K562 (cell line): Measurements from ENCODE around the gene ZNF610. TPM values are rescaled to one million over a fixed set of nuclear protein-coding genes. Genes with fewer than 3 reads are reported as not detected.
A peak's percentile ranks its signal among the peaks of the same experiment; 100 is the strongest.

Experiments
- ATAC-seq: fragments of 200-7000 bp; cut with Tn5 transposase; 3 replicates; pipeline ENCODE4 v1.9.1; 2020; ENCODE audit warnings: moderate library complexity
- BruUV-seq: library from RNA; stranded (reverse); fragments of 400-500 nt; replicated peaks from 2 replicates; lab custom pipeline; 2021; lab: Mats Ljungman, UMichigan
- CTCF ChIA-PET: fragments of 300-600 bp; formaldehyde crosslinking; extraction: SDS; loops from one replicate; lab custom pipeline; 2021; ENCODE audit warnings: low intra/inter-chr PET ratio; lab: Yijun Ruan, JAX
- POLR2A ChIA-PET: fragments of 300-600, 350-650 bp; sonication (Branson Sonifier 250); formaldehyde crosslinking; extraction: SDS; loops from one replicate; lab custom pipeline; 2021; ENCODE audit warnings: antibody characterized with exemption, inconsistent platforms; lab: Yijun Ruan, JAX
- DNase-seq, 4 experiments: peaks; one replicate each; pipeline versions ENCODE4 v3.0.0 to v3.0.0-alpha.2; 2011 to 2018; ENCODE audit warnings: low spot score in 3 of 4, mixed read lengths in 3 of 4; ENCODE audit errors: extremely low read depth in 1 of 4
- FAIRE-seq: peaks from 2 replicates; lab custom pipeline; 2011; peaks lifted over from hg19 to GRCh38; lab: Jason Lieb, UNC
- H2AFZ ChIP-seq: 2 replicates; pipeline ENCODE4 v1.6.0; 2011; ENCODE audit warnings: low read depth, low read length, control low read depth, inconsistent platforms
- H3K27ac ChIP-seq: fragments of 200-600 bp; 3 replicates; pipeline ENCODE4 v1.8.0; 2011; ENCODE audit warnings: low read depth, mild to moderate bottlenecking, control low read depth, inconsistent platforms, low read length, moderate library complexity, mixed read lengths; ENCODE audit errors: extremely low read depth
- H3K27me3 ChIP-seq, 2 experiments: fragments of 300-600 bp in 1 of 2; 2 replicates in 1 of 2; 3 replicates in 1 of 2; pipeline versions ENCODE4 v1.6.0 to v1.8.0; 2011; ENCODE audit warnings: inconsistent platforms in 2 of 2, low read length in 2 of 2, mild to moderate bottlenecking in 1 of 2, mixed read lengths in 1 of 2, moderate library complexity in 1 of 2; ENCODE audit not compliant: control insufficient read depth in 2 of 2, insufficient read depth in 2 of 2
- H3K36me3 ChIP-seq: fragments of 300-600 bp; 3 replicates; pipeline ENCODE4 v1.8.0; 2011; ENCODE audit warnings: mild to moderate bottlenecking, low read length, inconsistent platforms; ENCODE audit not compliant: control insufficient read depth, insufficient read depth
- H3K4me1 ChIP-seq, 2 experiments: fragments of 200-600 bp in 1 of 2; replicated peaks in 1 of 2; 2 replicates in 1 of 2; 3 replicates in 1 of 2; pipeline versions ENCODE4 v1.5.1 to v1.8.0; 2011; ENCODE audit warnings: inconsistent platforms in 2 of 2, low read length in 2 of 2, mild to moderate bottlenecking in 1 of 2, mixed read lengths in 1 of 2, moderate library complexity in 1 of 2; ENCODE audit not compliant: control insufficient read depth in 2 of 2, insufficient read depth in 2 of 2
- H3K4me2 ChIP-seq: 2 replicates; pipeline ENCODE4 v1.6.1; 2011; ENCODE audit warnings: low read length, control low read depth, inconsistent platforms, mixed read lengths; ENCODE audit not compliant: insufficient read depth
- H3K4me3 ChIP-seq: fragments of 200-600 bp; sonication (generic), shearing (Covaris generic); 2 replicates; pipeline ENCODE4 v1.5.1; 2016; ENCODE audit warnings: control low read depth, inconsistent platforms
- H3K79me2 ChIP-seq: fragments of 200-600 bp; 3 replicates; pipeline ENCODE4 v1.8.0; 2011; ENCODE audit warnings: low read length, inconsistent platforms; ENCODE audit not compliant: control insufficient read depth, insufficient read depth
- H3K9ac ChIP-seq, 2 experiments: 2 replicates each; pipeline versions ENCODE4 v1.6.0 to v1.6.1; 2011; ENCODE audit warnings: low read depth in 2 of 2, low read length in 2 of 2, control low read depth in 1 of 2, inconsistent platforms in 1 of 2, mild to moderate bottlenecking in 1 of 2, mixed read lengths in 1 of 2; ENCODE audit not compliant: insufficient read depth in 1 of 2
- H3K9me1 ChIP-seq: one replicate; pipeline ENCODE4 v1.6.0; 2011; ENCODE audit warnings: inconsistent platforms, mild to moderate bottlenecking, low read length, moderate library complexity; ENCODE audit not compliant: control insufficient read depth, insufficient read depth
- H3K9me3 ChIP-seq: replicated peaks from 2 replicates; pipeline ENCODE4 v1.5.1; 2011; ENCODE audit warnings: low read depth, low read length, inconsistent platforms; ENCODE audit not compliant: control insufficient read depth, insufficient read depth
- H4K20me1 ChIP-seq: replicated peaks from 2 replicates; pipeline ENCODE4 v1.6.1; 2011; ENCODE audit warnings: low read length, inconsistent platforms, mixed read lengths; ENCODE audit not compliant: control insufficient read depth, insufficient read depth
- PHB2 ChIP-seq: fragments of 450-650 bp; IDR thresholded peaks from 2 replicates; pipeline ENCODE4 v1.6.1; 2017; ENCODE audit warnings: low read depth
- SMAD4 ChIP-seq: fragments of 250-450 bp; sonication (Bioruptor Pico); conservative IDR thresholded peaks from 2 replicates; pipeline ENCODE4 v1.8.0; 2021; ENCODE audit warnings: inconsistent platforms, mild to moderate bottlenecking, moderate library complexity
- SMARCC2 ChIP-seq: fragments of 450-650 bp; IDR thresholded peaks from 2 replicates; pipeline ENCODE4 v1.6.1; 2017; ENCODE audit warnings: antibody characterized with exemption, moderate library complexity, mild to moderate bottlenecking, low read depth
- SP1 ChIP-seq: sonication (generic); formaldehyde crosslinking; IDR thresholded peaks from 2 replicates; pipeline ENCODE4 v1.8.1; 2022; ENCODE audit warnings: mild to moderate bottlenecking, missing genetic modification reagents
- ZNF274 ChIP-seq: IDR thresholded peaks from 2 replicates; pipeline ENCODE4 v1.6.1; 2011; ENCODE audit warnings: low read depth, mild to moderate bottlenecking, low read length, moderate library complexity, borderline replicate concordance
- ZNF644 ChIP-seq: fragments of 200-800 bp; sonication (Bioruptor generic); IDR thresholded peaks from 2 replicates; pipeline ENCODE4 v1.6.1; 2016; ENCODE audit warnings: low read depth, missing genetic modification characterization, missing compliant biosample characterization
- WGBS: fragments of 100-300 bp; shearing (Covaris generic); methylation state at CpG from one replicate; pipeline ENCODE4 v1.1.6; 2016; ENCODE audit warnings: low coverage, mixed read lengths; ENCODE audit not compliant: insufficient coverage; ENCODE audit errors: missing lambda C conversion rate; 5-methylcytosine and 5-hydroxymethylcytosine counted together
- in situ Hi-C: fragments of 300-500 bp; cut with MboI; formaldehyde crosslinking; loops from 4 replicates; pipeline ENCODE4 v1.15.0; 2018; ENCODE audit warnings: inconsistent platforms, mixed read lengths
- intact Hi-C: fragments of 100-400 bp; cut with micrococcal nuclease; formaldehyde crosslinking; loops from 2 replicates; pipeline ENCODE4 v1.14.2; 2022
- polyA plus RNA-seq, 8 experiments: library from polyadenylated mRNA; depleted of rRNA in 4 of 8; stranded (reverse) in 5 of 8; unstranded in 3 of 8; fragments of >200 nt; fragmentation: Nextera tagmentation in 2 of 8; fragmentation: Illumina TruSeq in 1 of 8; extraction: Ambion mirVana in 2 of 8; extraction: Trizol in 1 of 8; gene quantifications; 2 replicates each; pipeline versions ENCODE4 v1.2.1 to v1.2.3, GENCODE V29; 2011 to 2014; ENCODE audit warnings: inconsistent platforms in 1 of 8, missing spikeins in 1 of 8
- total RNA-seq, 7 experiments: library from RNA; depleted of rRNA in 6 of 7; stranded (reverse); fragments of >200 nt in 6 of 7; fragmentation: Illumina TruSeq in 2 of 7; extraction: Trizol in 2 of 7; gene quantifications; 2 replicates each; pipeline versions ENCODE4 v1.2.1 to v1.2.3, GENCODE V29; 2011 to 2021; ENCODE audit warnings: low replicate concordance in 1 of 7

The ZNF610 gene
- total and polyA plus RNA-seq, 9 of the 15 experiments (the other 6 are each of a cell fraction or from before 2014, with no cell fraction given) = not detected

DNA sequence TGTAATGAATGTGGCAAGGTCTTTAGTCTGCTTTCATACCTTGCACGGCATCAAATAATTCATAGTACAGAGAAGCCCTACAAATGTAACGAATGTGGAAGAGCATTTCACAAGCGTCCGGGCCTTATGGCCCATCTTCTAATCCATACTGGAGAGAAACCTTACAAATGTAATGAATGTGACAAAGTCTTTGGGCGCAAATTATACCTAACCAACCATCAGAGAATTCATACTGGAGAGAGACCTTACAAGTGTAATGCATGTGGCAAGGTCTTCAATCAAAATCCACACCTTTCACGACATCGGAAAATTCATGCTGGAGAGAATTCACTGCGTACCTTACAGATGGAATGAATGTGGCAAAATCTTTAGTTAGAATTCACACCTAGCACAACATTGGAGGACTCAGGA, 30.4 kb downstream of the ZNF610 start:
- Histone ChIP-seq H2AFZ (no peak overlapping the region), H3K27me3 (no peaks in the 10 kb centered on the region), H3K36me3 (no peaks in the 10 kb centered on the region), H3K79me2 (no peaks in the 10 kb centered on the region), H3K4me1 (no peaks in the 10 kb centered on the region), H3K4me3 (no peak overlapping the region), H3K9ac (no peak overlapping the region), H3K27ac (no peak overlapping the region), H3K4me2 (no peak overlapping the region), H4K20me1 (no peaks in the 10 kb centered on the region), H3K9me3 (no peaks in the 10 kb centered on the region; the same call in 1 of the 2 replicates), H3K9me1 (no peaks in the 10 kb centered on the region)
- no peak for FAIRE-seq
- in situ Hi-C loops (no loop called here), intact Hi-C loops (no loop called here)
- ChIA-PET CTCF (no interaction called here), POLR2A (no interaction called here)
- ATAC-seq = no peak
- DNase-seq = no peak
- BruUV-seq = no TSS peak
- TF ChIP-seq SMARCC2 (no peak), SMAD4 (CRISPR knock-in tag) (no peak), PHB2 (no peak), ZNF274 (peak; percentile 84), ZNF644 (tag) (no peak), SP1 (CRISPR knock-in tag) (no peak)
- TF ChIP-seq, all 486 proteins: peak for 1
- 4% methylated on average over 8 of the region's 8 CpGs for WGBS
